ENCODE measurements around the gene MSMP.

MSMP gene, protein sequence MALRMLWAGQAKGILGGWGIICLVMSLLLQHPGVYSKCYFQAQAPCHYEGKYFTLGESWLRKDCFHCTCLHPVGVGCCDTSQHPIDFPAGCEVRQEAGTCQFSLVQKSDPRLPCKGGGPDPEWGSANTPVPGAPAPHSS

DNA sequence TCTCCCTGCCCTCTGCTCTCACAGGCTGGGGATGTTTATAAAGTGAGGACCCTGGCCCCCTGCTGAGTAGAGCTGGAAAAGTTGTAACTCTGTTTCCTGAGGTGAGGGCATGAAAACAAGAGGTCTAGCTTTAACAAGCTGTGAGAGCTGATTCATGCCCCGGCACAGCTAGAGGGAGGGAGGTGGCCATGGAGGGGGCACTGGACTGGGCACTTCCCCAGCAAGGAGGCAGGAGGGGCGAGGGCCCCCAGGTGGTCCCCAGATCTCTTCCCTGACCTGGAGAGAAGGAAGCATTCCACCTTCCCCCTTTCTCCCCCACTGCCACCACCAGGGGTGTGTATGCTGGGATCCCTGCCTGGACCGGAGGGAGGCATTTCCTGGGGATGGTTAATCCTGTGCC, at the start of gene MSMP:
MSMP (minus strand) TSS at position 13 of the 400 bp plus-strand sequence. CDS start 147 bp downstream, outside the sequence.
- no peak for FAIRE-seq
- DNase-seq (ENCODE audit: insufficient read length, low spot score), result no peak

- FAIRE-seq (no peak), DNase-seq (ENCODE audit: insufficient read length, low spot score) (no peak)
Measured at GRCh38 chr9:35801328-35802128, 47.5 kb upstream of the MSMP start.

- no peak for FAIRE-seq
- no peak for DNase-seq (ENCODE audit: insufficient read length, low spot score)
Measured at GRCh38 chr9:35800530-35800929, 46.5 kb upstream of the MSMP start.

DNA sequence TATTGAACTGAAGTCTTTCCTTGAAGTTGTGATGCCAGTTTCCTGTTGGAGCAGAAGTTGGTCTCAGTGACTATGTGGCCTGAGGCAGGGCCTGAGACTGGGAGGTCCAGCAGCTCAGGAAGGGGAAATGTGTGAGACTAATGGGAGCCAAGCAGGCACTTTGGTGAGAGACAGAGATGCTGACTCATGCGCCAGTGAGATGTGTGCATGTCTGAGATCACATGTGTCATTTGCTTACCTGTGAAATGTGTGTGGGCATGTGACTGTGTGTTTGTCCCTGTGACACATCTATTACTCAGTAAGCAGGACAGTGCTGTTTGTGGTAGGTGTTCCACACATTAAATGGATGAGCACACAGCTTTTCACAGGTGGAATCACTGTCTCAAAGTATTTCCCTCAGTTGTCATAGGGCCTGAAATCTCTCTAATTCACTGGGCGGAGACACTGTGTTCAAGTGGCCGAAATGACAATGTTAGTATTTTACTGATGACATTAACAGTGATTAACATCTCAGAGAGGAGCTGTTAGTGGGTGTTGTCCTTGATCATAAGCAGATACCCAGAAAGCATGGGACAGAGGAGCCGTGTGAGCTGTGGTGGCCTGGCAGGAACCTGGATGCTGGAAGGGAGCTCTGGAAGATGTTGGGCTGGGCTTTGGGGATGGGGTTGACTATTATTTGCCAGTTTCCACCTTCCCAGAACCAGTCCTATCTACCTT, 44.7 kb upstream of the MSMP start:
- DNase-seq (ENCODE audit: insufficient read length, low spot score), result no peak
- no peak for FAIRE-seq

DNA sequence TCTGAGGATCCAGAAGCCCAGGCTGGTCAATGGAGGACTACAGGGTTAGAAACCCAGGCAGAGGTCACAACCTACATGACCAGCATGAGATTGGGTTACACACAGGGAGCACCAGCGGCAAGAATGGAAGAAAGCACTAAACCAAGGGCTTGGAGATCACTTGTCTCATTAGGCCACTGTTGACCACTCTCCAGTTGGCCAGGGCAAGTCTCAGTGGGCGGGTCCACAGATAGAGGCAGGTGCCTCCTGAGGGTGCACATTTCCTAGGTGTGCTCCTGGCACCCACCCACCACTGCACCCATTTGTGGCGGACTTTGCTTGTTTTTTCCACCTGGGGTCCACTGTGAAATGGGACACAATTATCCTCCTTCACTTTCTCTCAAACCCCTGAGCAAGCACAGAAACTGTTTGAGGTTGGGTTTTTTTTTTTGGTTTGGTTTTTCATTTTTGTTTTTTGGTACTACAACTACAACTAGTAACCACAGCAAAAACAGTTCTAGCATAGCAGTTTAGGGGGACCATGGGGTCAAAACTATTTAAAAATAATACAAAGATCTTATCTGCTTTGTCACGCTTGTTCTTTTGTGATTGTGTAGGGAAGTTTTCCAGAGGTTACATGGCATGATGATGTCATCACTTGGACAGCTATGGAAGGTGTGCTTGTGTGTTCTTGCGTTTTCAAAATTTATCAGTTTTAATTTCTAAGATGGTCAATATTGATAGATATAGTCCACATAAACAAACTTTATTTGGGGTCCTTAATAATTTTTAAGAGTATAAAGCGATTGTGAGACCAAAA, 43.4 kb upstream of the MSMP start:
- FAIRE-seq (no peak), DNase-seq (ENCODE audit: insufficient read length, low spot score) (no peak)

- DNase-seq (ENCODE audit: insufficient read length, low spot score) (no peak), FAIRE-seq (no peak)
Measured at GRCh38 chr9:35795695-35796094, 41.6 kb upstream of the MSMP start.

DNA sequence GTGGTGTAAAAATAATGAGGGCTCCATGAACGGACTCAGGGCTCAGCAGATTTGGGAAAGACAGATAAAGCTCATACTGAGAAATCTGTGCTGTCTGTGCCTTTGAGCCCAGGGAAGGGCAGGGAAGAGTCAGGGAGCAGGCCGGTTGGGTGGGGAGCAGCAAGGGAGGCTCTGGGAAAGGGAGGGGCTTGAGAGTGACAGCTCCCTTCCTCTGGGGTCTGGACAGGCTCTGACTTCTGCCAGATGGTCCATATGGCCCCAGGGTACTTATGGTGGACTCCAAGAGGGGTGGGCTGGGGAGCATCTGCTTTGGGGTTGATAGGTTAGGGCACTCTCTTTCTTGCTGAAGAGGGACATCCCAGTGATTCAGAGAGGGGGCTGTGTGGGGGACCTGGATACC, 39.4 kb upstream of the MSMP start:
- DNase-seq (ENCODE audit: insufficient read length, low spot score), result no peak
- FAIRE-seq, result no peak

- FAIRE-seq (no peak), DNase-seq (ENCODE audit: insufficient read length, low spot score) (no peak)
Measured at GRCh38 chr9:35792826-35793225, 38.8 kb upstream of the MSMP start.

DNA sequence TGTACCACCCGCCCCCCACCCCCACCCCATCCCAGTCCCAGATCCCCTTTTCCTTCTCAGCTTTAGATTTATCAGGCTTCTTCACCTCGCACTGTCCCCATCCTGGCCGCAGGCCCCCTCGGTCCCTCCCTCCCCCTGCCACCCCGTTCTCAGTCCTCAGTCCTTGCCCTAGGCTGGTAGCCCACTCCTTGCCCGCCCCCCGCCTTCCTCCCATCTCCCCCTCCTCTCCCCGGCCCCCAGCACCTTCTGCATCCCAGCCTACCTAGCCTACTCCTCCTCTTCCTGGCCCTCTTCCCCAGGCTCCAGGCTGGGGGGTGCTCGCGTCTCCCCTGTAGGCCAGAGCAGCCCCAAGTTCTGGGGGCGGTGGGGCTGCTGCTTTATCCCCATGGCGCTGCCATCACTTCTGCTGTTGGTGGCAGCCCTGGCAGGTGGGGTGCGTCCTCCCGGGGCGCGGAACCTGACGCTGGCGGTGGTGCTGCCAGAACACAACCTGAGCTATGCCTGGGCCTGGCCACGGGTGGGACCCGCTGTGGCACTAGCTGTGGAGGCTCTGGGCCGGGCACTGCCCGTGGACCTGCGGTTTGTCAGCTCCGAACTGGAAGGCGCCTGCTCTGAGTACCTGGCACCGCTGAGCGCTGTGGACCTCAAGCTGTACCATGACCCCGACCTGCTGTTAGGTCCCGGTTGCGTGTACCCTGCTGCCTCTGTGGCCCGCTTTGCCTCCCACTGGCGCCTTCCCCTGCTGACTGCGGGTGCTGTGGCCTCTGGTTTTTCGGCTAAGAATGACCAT, 38.1 kb upstream of the MSMP start:
- DNase-seq (ENCODE audit: insufficient read length, low spot score), result no peak
- FAIRE-seq, result no peak

DNA sequence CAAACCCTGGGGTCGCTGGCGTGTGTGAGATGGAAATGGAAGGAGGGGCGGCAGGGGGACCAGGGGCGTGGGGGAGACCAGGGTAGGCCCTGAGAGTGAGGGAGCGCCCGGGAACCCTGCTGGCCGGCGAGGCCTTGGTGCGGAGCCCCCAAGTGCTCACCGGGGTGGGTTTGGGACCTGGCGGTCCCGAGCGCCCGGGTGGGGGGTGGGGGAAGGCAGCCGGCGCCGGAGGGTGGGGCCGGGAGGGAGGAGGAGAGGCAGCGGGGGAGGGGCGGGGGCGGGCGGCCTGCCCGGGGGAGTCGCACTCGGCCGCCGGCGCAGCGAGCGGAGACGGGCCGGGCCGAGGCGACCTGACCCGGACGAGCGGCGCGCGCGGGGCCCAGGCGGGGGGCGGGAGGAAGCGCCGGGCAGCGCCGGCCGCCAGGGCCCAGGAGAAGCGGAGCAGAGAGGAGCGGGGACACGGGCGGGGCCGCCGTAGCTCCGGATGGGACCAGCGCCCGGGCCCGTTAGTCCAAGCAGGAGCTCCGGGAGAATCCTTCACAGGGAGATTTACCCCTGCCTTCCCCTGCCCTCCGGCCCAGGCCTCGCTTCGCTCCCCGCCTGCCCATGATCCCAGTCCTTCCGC, 37.3 kb upstream of the MSMP start, which contains the start of gene NPR2:
NPR2 (plus strand) TSS at position 295 of the 625 bp plus-strand sequence. CDS start 818 bp downstream, outside the sequence.
- no peak for FAIRE-seq
- no peak for DNase-seq (ENCODE audit: insufficient read length, low spot score)

GRCh38 chr9:35790385-35791296, 36.6 kb upstream of the MSMP start:
- FAIRE-seq (no peak), DNase-seq (ENCODE audit: insufficient read length, low spot score) (peak; percentile 80)

- DNase-seq (ENCODE audit: insufficient read length, low spot score) (no peak), FAIRE-seq (no peak)
Measured at GRCh38 chr9:35790025-35790384, 35.9 kb upstream of the MSMP start.

DNA sequence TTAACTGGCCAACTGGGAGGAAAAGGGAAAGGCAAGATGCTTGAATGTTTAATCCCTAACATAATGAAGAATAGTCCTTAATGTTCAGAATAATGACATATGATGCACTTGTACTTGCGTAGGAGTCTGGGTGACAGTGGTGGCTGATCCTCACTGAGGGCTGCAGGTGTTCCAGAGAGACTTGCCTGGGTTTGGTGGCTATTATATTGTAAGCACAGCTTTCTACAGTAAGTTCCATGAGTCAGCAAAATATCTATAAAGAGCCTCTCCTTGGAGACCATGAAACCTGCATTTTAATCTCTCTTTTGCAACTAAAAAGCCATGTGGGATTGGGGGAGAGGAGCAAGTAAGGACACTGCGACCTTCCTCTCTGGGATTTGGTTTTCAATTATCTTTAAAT, 35.5 kb upstream of the MSMP start:
- FAIRE-seq (no peak), DNase-seq (ENCODE audit: insufficient read length, low spot score) (no peak)

DNA sequence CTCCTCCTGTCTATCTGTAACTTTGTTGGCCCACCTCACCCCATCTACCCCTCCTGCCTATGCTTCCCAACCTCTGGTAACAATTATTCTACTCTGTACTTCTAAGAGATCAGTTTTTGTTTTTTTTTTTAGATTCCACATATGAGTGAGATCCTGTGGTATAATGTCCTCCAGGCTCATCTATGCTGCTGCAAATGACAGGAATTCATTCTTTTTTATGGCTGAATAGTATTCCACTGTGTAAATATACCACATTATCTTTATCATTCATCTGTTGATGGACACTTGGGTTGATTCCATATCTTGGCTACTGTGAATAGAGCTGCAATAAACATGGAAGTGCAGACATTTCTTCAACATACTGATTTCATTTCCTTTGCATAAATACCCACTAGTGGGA, 29.3 kb upstream of the MSMP start:
- FAIRE-seq (no peak), DNase-seq (ENCODE audit: insufficient read length, low spot score) (no peak)

GRCh38 chr9:35781066-35781465, 27.0 kb upstream of the MSMP start:
- DNase-seq (ENCODE audit: insufficient read length, low spot score) (no peak), FAIRE-seq (no peak)

- DNase-seq (ENCODE audit: insufficient read length, low spot score), result no peak
- no peak for FAIRE-seq
Measured at GRCh38 chr9:35778496-35778895, 24.4 kb upstream of the MSMP start.

- DNase-seq (ENCODE audit: insufficient read length, low spot score) (no peak), FAIRE-seq (no peak)
Measured at GRCh38 chr9:35776018-35776417, 21.9 kb upstream of the MSMP start.

GRCh38 chr9:35774907-35775635, 21.0 kb upstream of the MSMP start:
- no peak for FAIRE-seq
- DNase-seq (ENCODE audit: insufficient read length, low spot score), result no peak
